Neutrophil (primary cell): ENCODE data around the gene LMX1A.

Experiments used
- H3K27ac ChIP-seq: fragments of 200-600 bp; sonication (generic); 2 replicates; pipeline ENCODE4 v1.5.1; 2016; ENCODE audit warnings: mild to moderate bottlenecking, moderate library complexity
- H3K27me3 ChIP-seq: fragments of 200-600 bp; sonication (generic); 2 replicates; pipeline ENCODE4 v1.6.0; 2016; ENCODE audit warnings: mild to moderate bottlenecking
- H3K36me3 ChIP-seq: fragments of 200-600 bp; sonication (generic); 2 replicates; pipeline ENCODE4 v1.5.1; 2017
- H3K4me1 ChIP-seq, 2 experiments: fragments of 200-600 bp in 1 of 2; sonication (generic) in 1 of 2; 1 replicate in 1 of 2; 2 replicates in 1 of 2; pipeline versions ENCODE4 v1.5.1 to v1.6.1; 2013 to 2016; ENCODE audit warnings: low read depth in 1 of 2, low read length in 1 of 2, mild to moderate bottlenecking in 1 of 2, moderate library complexity in 1 of 2; ENCODE audit not compliant: control insufficient read depth in 1 of 2, insufficient read depth in 1 of 2
- H3K4me3 ChIP-seq, 2 experiments: fragments of 200-600 bp in 1 of 2; sonication (generic) in 1 of 2; 1 replicate in 1 of 2; 2 replicates in 1 of 2; pipeline ENCODE4 v1.5.1; 2013 to 2016; ENCODE audit warnings: low read depth in 1 of 2, low read length in 1 of 2, mild to moderate bottlenecking in 1 of 2, moderate library complexity in 1 of 2
- H3K9me3 ChIP-seq: fragments of 200-600 bp; sonication (generic); 2 replicates; pipeline ENCODE4 v1.5.1; 2016
- TF ChIP-seq, protein P1 (sequence below): fragments of 200-600 bp; sonication (generic); IDR thresholded peaks from 2 replicates; pipeline ENCODE4 v1.5.1; 2016; ENCODE audit warnings: antibody characterized with exemption

LMX1A gene

DNA sequence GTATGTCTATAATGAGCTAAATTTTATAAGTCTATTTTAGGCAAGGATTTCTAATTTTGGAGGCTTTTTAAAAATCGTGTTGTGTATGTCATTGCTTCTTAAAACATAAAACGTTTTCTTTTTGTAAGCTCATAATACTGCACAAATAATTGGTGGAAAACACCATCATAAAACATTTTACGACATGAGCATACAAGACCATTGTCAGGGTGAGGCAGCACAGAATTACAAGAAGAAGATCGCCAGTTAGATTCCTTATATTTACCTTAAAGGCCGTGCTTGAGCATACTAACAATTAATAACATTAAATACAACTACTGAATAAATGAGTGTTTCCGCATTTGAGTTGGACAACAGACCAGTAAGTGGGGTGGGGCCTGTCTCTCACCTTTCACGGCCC lies 19.1 kb upstream of the LMX1A start:
- TF ChIP-seq, protein P1, sequence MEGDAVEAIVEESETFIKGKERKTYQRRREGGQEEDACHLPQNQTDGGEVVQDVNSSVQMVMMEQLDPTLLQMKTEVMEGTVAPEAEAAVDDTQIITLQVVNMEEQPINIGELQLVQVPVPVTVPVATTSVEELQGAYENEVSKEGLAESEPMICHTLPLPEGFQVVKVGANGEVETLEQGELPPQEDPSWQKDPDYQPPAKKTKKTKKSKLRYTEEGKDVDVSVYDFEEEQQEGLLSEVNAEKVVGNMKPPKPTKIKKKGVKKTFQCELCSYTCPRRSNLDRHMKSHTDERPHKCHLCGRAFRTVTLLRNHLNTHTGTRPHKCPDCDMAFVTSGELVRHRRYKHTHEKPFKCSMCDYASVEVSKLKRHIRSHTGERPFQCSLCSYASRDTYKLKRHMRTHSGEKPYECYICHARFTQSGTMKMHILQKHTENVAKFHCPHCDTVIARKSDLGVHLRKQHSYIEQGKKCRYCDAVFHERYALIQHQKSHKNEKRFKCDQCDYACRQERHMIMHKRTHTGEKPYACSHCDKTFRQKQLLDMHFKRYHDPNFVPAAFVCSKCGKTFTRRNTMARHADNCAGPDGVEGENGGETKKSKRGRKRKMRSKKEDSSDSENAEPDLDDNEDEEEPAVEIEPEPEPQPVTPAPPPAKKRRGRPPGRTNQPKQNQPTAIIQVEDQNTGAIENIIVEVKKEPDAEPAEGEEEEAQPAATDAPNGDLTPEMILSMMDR: no peak
- Histone ChIP-seq H3K36me3 (no peaks in the 10 kb centered on the region), H3K4me3 (no peak overlapping the region), H3K9me3 (no peaks in the 10 kb centered on the region), H3K4me1 (peaks cover 0 to 8% of the 10 kb centered on the region in 2 experiments), H3K27me3 (peaks cover 92% of the 10 kb centered on the region), H3K27ac (no peak overlapping the region)

DNA sequence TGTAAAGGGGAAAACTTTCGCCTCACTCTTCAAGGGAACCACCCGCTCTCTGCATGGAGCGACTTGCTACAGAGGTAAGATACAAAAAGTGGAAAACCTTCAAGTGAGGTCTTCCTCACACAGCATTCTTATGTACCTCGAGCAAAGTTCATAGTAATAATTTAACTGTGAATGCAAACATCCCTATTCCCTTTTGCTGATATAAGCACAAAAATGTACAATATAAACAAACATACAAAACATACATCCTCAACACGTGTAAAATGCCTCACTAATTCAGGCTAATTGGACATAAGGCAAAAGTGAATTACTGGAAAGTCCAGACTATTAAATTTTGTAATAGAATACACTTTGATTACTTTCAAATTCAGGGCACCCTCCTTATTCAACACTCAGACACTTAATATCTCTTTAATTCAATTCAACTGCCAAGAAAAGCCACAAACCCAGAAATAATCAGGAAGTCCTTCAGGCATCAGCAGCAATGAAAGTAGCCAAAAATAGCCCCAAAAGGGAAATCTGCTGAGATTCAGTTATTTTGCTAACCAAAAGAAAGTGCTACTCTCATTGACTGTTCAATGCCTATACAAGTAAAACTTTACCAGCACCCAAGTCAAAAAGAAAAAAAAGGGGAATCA lies 15.2 kb upstream of the LMX1A start:
- peaks cover 0 to 8% of the 10 kb centered on the region in 2 experiments for H3K4me1 ChIP-seq
- H3K27me3 ChIP-seq: peaks cover 95% of the 10 kb centered on the region
- TF ChIP-seq, protein P1: no peak
- no peak overlapping the region for H3K4me3 ChIP-seq
- H3K27ac ChIP-seq: no peak overlapping the region
- no peaks in the 10 kb centered on the region for H3K36me3 ChIP-seq
- no peaks in the 10 kb centered on the region for H3K9me3 ChIP-seq

DNA sequence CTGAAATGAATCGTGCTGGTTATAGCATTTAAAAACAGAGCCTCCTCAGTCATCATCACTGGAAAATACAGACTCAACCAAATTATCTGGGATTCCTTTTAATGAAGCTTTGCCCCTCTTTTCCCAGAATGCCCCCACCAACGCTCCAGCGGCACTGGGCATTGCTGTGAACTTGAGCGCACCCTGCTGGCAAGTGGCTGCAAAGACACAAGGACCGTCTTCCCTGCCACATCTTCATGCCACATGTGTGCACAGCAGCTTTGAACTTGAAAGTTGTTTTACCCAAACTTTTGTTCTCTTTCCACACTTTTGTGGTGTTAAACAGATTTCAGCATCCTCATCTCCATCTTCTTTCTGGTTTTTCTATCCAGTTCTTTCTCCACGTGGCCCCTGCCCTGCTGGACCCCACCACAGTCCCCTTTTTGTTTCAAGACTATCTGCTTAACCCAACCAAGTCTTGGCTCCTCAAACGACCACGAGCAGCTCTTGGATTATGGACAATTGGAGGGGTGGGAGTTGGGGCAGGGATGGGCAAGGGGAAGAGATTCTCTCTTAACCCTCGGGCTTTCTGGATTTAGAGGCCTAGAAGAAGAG lies 12.8 kb upstream of the LMX1A start:
- TF ChIP-seq, protein P1: peak; percentile 38
- H3K27me3 ChIP-seq: peaks cover 95% of the 10 kb centered on the region
- H3K4me3 ChIP-seq: no peak overlapping the region
- no peaks in the 10 kb centered on the region for H3K36me3 ChIP-seq
- no peak overlapping the region for H3K27ac ChIP-seq
- H3K9me3 ChIP-seq: no peaks in the 10 kb centered on the region
- H3K4me1 ChIP-seq: no peaks in the 10 kb centered on the region

DNA sequence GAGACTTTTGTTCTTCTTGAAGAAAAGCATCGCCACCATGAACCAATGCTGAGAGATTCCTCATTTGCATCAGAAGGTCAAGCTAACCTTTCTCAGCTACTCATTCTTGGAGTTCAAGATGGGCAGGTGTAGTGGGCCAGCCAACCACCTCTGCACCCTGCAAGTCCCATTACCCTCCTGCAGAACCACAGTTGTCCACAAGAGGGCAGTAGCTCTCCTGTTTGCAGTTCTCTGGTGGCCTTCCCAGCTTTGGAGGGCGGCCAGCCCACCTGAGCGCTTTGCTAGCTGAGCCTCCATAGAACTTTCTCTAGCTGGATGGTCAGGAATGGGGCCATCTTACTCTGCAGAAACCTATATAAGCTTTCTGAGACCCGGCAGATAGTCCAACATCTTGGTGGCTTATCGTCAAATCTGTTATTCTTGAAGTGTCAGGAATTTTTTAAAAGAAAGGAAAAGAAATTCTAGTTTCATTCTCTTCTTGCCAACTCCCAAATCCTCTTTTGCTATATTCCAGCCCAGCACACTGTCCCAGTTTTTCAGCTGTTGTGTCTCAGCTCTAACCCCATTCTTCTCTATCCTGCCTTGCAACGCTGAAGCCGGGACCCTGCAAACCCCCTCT lies 11.0 kb upstream of the LMX1A start:
- TF ChIP-seq, protein P1: peak; percentile 84
- H3K36me3 ChIP-seq: no peaks in the 10 kb centered on the region
- peaks cover 95% of the 10 kb centered on the region for H3K27me3 ChIP-seq
- no peak overlapping the region for H3K27ac ChIP-seq
- H3K4me1 ChIP-seq: no peaks in the 10 kb centered on the region
- H3K4me3 ChIP-seq: no peak overlapping the region
- no peaks in the 10 kb centered on the region for H3K9me3 ChIP-seq

DNA sequence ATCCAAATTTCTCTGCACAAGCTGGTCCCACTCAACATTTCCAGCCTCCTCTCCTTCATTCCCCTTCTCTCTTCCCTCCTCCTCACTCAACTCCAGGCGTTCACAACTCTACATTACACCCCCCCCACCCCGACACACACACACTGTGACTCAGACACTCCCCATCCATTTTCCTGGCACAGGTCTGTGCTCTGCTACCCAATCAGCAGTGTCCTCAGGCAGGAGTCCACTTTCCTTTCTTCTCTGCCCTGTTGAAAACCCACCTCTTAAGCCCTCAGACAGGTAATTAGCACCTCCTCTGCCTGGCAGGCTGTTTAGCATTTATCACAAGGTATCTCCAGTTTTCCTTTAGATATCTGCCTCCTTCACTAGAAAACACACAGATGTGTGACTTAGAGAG lies 8.8 kb upstream of the LMX1A start:
- no peak overlapping the region for H3K4me3 ChIP-seq
- peaks cover 96% of the 10 kb centered on the region for H3K27me3 ChIP-seq
- no peak overlapping the region for H3K27ac ChIP-seq
- H3K9me3 ChIP-seq: no peaks in the 10 kb centered on the region
- no peaks in the 10 kb centered on the region for H3K4me1 ChIP-seq
- H3K36me3 ChIP-seq: no peaks in the 10 kb centered on the region
- TF ChIP-seq, protein P1: no peak
